ENCODE results near the gene MMEL1. TPM values are rescaled to one million over a fixed set of nuclear protein-coding genes. Genes with fewer than 3 reads are reported as not detected.
A peak's percentile ranks its signal among the peaks of the same experiment; 100 is the strongest.

The MMEL1 gene
- total and polyA plus RNA-seq, 2 donors (not counting 1 experiment from before 2014, with no cell fraction given): 0.33 to 0.60 TPM

DNA sequence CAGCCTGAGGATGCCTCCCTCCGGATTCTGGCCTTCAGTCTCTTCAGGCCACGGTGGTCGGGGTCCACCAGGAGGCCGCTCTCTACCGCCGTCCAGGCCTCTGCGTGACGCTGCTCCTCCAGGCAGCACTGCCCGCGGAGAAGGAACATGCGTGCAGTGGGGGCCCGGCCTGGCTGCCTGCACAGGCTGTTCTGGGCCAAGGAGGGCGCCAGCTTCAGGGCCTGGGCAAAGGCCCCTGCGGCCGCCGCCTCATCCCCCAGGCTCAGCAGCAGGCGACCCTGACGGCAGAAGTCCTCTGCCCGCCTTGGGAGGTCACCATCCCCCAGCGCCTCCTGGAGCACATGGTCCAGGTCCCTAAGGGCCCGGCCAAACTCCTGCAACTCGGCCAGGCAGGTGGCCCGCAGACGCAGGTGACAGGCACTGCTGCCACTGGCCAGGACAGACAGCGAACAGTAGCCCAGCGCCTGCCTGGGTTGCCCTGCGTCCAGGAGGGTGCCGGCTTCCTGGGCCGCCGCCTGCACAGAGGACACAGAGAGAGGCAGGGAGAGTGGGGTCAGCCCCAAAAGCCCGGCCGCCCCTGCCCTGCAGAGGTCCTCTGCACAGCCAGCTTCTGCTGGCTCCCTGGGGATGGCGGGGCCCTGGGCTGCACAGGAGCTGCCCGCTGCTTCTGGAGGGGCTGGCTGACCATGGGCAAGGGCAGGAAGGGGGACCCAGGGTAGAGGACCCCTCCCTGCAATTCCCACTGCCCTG lies 8.7 kb upstream of the MMEL1 start:
- no peak for DNase-seq (ENCODE audit: low read depth in 2 of 2)
- H3K4me2 ChIP-seq (ENCODE audit: extremely low read depth, insufficient read depth, low read length): peak overlapping the region; percentile 97
- H3K27me3 ChIP-seq (ENCODE audit: control insufficient read depth, insufficient read depth, low read length): no peaks in the 10 kb centered on the region
- H3K4me1 ChIP-seq (ENCODE audit: control insufficient read depth, extremely low read depth, insufficient read depth, low read length): peaks cover 2% of the 10 kb centered on the region
- H2AFZ ChIP-seq (ENCODE audit: low read length): no peak overlapping the region
- no peaks in the 10 kb centered on the region for H3K36me3 ChIP-seq (ENCODE audit: control insufficient read depth, insufficient read depth, low read length)
- no peak overlapping the region for H3K9ac ChIP-seq (ENCODE audit: insufficient read depth, low read length)
- peak overlapping the region; percentile 59 to 93 (median 82) for H3K4me3 ChIP-seq (replicated peaks in 1 of 4; ENCODE audit: control extremely low read depth in 1 of 4, insufficient read depth in 1 of 4, low read depth in 3 of 4, low read length in 4 of 4)
- no peaks in the 10 kb centered on the region for H3K9me3 ChIP-seq (ENCODE audit: control insufficient read depth, insufficient read depth, low read depth, low read length)
- TF ChIP-seq, protein P1, sequence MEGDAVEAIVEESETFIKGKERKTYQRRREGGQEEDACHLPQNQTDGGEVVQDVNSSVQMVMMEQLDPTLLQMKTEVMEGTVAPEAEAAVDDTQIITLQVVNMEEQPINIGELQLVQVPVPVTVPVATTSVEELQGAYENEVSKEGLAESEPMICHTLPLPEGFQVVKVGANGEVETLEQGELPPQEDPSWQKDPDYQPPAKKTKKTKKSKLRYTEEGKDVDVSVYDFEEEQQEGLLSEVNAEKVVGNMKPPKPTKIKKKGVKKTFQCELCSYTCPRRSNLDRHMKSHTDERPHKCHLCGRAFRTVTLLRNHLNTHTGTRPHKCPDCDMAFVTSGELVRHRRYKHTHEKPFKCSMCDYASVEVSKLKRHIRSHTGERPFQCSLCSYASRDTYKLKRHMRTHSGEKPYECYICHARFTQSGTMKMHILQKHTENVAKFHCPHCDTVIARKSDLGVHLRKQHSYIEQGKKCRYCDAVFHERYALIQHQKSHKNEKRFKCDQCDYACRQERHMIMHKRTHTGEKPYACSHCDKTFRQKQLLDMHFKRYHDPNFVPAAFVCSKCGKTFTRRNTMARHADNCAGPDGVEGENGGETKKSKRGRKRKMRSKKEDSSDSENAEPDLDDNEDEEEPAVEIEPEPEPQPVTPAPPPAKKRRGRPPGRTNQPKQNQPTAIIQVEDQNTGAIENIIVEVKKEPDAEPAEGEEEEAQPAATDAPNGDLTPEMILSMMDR (conservative IDR thresholded peaks at IDR 0.05 in 1 of 2, IDR thresholded peaks at IDR 0.05 in 1 of 2; ENCODE audit: low read depth in 1 of 2, low read length in 2 of 2): no peak
- TF ChIP-seq EZH2 (IDR thresholded peaks at IDR 0.05; ENCODE audit: low read length, missing control alignments): no peak
- H3K27ac ChIP-seq (ENCODE audit: insufficient read depth, low read length): no peak overlapping the region
- no peaks in the 10 kb centered on the region for H3K79me2 ChIP-seq (ENCODE audit: control insufficient read depth, insufficient read depth, low read length)
- H4K20me1 ChIP-seq (ENCODE audit: control insufficient read depth, extremely low read depth, insufficient read depth, low read length): no peaks in the 10 kb centered on the region

DNA sequence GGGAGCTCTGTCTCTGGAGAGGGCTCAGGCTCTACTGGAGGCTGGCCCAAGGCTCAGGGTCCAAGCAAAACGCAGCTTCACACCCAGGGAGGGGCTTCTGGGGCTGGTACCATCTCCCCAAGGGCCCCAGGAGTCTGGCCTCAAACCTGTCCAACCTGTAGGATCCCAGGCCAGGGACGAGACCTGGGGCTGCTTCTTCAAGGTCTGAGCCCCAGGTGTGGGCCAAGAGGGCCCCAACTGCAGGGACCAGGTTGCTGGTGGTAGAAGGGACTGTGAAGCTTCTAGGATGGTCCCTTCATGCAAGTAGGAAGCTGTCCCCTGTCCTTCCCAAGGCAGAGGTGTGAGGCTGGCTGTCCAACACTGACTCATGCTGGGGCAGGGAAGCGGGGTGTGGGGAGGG lies 7.8 kb upstream of the MMEL1 start:
- no peak overlapping the region for H3K4me2 ChIP-seq (ENCODE audit: extremely low read depth, insufficient read depth, low read length)
- H3K36me3 ChIP-seq (ENCODE audit: control insufficient read depth, insufficient read depth, low read length): no peaks in the 10 kb centered on the region
- DNase-seq (ENCODE audit: low read depth in 2 of 2): no peak
- H2AFZ ChIP-seq (ENCODE audit: low read length): no peak overlapping the region
- H3K79me2 ChIP-seq (ENCODE audit: control insufficient read depth, insufficient read depth, low read length): no peaks in the 10 kb centered on the region
- no peak overlapping the region for H3K4me3 ChIP-seq (replicated peaks in 1 of 4; ENCODE audit: control extremely low read depth in 1 of 4, insufficient read depth in 1 of 4, low read depth in 3 of 4, low read length in 4 of 4)
- no peaks in the 10 kb centered on the region for H3K27me3 ChIP-seq (ENCODE audit: control insufficient read depth, insufficient read depth, low read length)
- no peak overlapping the region for H3K9ac ChIP-seq (ENCODE audit: insufficient read depth, low read length)
- peaks cover 2% of the 10 kb centered on the region for H3K4me1 ChIP-seq (ENCODE audit: control insufficient read depth, extremely low read depth, insufficient read depth, low read length)
- TF ChIP-seq, protein P1 (conservative IDR thresholded peaks at IDR 0.05 in 1 of 2, IDR thresholded peaks at IDR 0.05 in 1 of 2; ENCODE audit: low read depth in 1 of 2, low read length in 2 of 2): no peak
- no peak for TF ChIP-seq EZH2 (IDR thresholded peaks at IDR 0.05; ENCODE audit: low read length, missing control alignments)
- no peaks in the 10 kb centered on the region for H3K9me3 ChIP-seq (ENCODE audit: control insufficient read depth, insufficient read depth, low read depth, low read length)
- H4K20me1 ChIP-seq (ENCODE audit: control insufficient read depth, extremely low read depth, insufficient read depth, low read length): no peaks in the 10 kb centered on the region
- no peak overlapping the region for H3K27ac ChIP-seq (ENCODE audit: insufficient read depth, low read length)

DNA sequence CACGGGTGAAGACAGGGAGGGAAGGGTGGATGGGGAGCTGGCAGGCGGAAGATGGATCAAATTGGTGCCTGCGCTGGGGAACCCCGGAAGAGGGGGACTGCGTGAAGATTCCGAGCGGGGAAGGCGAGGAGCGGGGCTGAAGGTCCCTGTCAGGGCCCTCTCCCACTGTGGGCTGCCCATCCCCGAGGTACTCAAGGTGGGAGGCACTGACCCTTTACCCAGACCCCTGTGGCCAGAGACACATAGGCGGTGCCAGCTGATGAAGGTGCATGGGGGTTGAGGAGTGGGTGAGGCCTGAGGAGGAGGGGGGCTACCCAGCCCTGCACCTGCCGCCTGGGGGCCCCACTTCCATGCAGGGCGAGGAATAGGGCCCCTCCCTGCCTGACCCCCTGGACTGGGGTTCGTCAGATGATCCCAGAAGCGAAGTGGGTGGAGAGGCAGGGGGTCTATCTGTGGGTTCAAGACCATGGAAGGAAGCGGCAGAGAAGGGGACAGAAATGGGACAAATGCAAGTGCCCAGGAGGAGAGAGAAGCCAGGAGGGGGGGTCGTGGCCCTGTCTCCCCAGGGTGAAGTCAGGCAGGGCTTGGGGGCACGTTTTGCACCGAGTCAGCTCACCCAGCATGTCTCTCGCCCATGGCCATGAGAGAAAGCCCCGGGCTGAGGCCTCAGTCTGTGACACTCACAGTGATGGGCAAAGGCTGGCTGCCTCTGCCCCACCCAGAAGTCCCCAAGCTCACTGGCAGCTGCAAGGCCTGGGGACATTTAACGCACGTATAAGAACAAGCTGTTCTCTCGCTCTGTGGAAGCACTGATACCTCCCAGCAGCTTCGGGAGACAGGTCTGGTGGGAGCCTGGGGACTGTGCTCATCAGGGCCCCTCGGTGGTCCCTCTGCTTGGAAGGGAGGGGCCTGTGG lies 7.0 kb upstream of the MMEL1 start:
- Histone ChIP-seq H3K4me1 (ENCODE audit: control insufficient read depth, extremely low read depth, insufficient read depth, low read length) (peaks cover 2% of the 10 kb centered on the region), H3K36me3 (ENCODE audit: control insufficient read depth, insufficient read depth, low read length) (no peaks in the 10 kb centered on the region), H3K9ac (ENCODE audit: insufficient read depth, low read length) (no peak overlapping the region), H3K4me2 (ENCODE audit: extremely low read depth, insufficient read depth, low read length) (no peak overlapping the region), H3K79me2 (ENCODE audit: control insufficient read depth, insufficient read depth, low read length) (no peaks in the 10 kb centered on the region), H3K27me3 (ENCODE audit: control insufficient read depth, insufficient read depth, low read length) (no peaks in the 10 kb centered on the region), H2AFZ (ENCODE audit: low read length) (no peak overlapping the region), H3K9me3 (ENCODE audit: control insufficient read depth, insufficient read depth, low read depth, low read length) (no peaks in the 10 kb centered on the region), H3K4me3 (replicated peaks in 1 of 4; ENCODE audit: control extremely low read depth in 1 of 4, insufficient read depth in 1 of 4, low read depth in 3 of 4, low read length in 4 of 4) (no peak overlapping the region), H4K20me1 (ENCODE audit: control insufficient read depth, extremely low read depth, insufficient read depth, low read length) (no peaks in the 10 kb centered on the region), H3K27ac (ENCODE audit: insufficient read depth, low read length) (no peak overlapping the region)
- TF ChIP-seq, protein P1 (conservative IDR thresholded peaks at IDR 0.05 in 1 of 2, IDR thresholded peaks at IDR 0.05 in 1 of 2; ENCODE audit: low read depth in 1 of 2, low read length in 2 of 2): no peak
- TF ChIP-seq EZH2 (IDR thresholded peaks at IDR 0.05; ENCODE audit: low read length, missing control alignments): no peak
- DNase-seq (ENCODE audit: low read depth in 2 of 2): no peak

Measured in fibroblast of lung (primary cell).